ENCODE results near the gene MYBBP1A.
A peak's percentile ranks its signal among the peaks of the same experiment; 100 is the strongest.

The MYBBP1A gene

DNA sequence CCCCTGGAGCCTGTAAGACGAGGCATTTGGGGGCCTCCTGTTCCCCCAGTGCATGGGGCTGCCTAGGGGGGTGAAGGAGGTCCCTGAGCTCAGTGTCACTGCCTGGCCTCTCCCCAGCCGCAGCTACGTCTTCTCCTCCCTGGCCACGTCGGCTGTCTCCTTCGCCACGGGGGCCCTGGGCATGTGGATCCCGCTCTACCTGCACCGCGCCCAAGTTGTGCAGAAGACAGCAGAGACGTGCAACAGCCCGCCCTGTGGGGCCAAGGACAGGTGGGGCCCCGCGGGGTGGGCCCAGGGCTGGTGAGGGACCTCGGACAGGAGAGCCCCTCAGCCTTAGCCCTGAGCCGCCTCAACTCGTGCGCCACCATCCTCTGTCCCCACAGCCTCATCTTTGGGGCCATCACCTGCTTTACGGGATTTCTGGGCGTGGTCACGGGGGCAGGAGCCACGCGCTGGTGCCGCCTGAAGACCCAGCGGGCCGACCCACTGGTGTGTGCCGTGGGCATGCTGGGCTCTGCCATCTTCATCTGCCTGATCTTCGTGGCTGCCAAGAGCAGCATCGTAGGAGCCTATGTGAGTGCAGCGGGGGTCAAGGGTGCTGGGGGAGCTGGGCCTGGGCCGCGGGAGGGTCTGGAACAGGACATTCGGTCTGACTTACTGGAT lies 22.2 kb downstream of the MYBBP1A start:
- no peak overlapping the region for H3K4me3 ChIP-seq (replicated peaks in 1 of 2; ENCODE audit: low read depth in 2 of 2, low read length in 2 of 2)
- no peak for DNase-seq (ENCODE audit: low read depth in 2 of 2)
- TF ChIP-seq, protein P1, sequence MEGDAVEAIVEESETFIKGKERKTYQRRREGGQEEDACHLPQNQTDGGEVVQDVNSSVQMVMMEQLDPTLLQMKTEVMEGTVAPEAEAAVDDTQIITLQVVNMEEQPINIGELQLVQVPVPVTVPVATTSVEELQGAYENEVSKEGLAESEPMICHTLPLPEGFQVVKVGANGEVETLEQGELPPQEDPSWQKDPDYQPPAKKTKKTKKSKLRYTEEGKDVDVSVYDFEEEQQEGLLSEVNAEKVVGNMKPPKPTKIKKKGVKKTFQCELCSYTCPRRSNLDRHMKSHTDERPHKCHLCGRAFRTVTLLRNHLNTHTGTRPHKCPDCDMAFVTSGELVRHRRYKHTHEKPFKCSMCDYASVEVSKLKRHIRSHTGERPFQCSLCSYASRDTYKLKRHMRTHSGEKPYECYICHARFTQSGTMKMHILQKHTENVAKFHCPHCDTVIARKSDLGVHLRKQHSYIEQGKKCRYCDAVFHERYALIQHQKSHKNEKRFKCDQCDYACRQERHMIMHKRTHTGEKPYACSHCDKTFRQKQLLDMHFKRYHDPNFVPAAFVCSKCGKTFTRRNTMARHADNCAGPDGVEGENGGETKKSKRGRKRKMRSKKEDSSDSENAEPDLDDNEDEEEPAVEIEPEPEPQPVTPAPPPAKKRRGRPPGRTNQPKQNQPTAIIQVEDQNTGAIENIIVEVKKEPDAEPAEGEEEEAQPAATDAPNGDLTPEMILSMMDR (IDR thresholded peaks at IDR 0.05; ENCODE audit: low read depth, low read length), result no peak

DNA sequence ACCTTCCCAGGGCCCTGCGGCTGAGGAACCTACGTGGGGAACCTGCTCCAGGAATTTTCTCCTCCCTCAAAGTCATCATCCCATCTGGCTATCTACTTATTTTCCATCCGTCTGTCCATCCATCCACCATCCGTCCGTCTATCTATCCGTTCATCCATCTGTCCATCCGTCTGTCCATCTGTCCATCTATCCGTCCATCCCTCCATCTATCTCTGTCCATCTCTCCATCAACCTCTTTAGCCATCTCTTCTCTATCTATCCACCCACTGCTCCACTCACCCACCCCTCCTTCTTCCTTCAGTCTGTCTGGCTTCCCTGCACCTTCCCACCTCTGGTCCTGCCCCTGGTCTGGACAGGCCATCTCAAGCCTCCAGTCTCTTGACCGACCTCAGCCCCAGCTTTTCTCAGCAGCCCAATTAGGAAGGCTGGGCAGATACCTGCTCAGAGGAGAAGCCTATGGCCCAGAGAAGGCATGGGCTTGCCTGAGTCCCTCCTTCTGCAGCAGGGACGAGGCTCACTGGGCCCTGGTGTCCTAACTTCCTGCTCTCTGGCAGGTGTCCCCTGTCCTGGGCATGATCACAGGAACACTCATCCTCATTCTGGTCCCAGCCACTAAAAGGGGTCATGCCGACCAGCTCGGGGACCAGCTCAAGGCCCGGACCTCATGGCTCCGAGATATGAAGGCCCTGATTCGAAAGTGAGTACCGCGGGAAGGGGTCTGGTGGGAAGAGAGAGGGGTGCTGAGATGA lies 23.0 kb downstream of the MYBBP1A start:
- DNase-seq (ENCODE audit: low read depth in 2 of 2), result no peak
- no peak overlapping the region for H3K4me3 ChIP-seq (replicated peaks in 1 of 2; ENCODE audit: low read depth in 2 of 2, low read length in 2 of 2)
- TF ChIP-seq, protein P1 (IDR thresholded peaks at IDR 0.05; ENCODE audit: low read depth, low read length), result no peak

DNA sequence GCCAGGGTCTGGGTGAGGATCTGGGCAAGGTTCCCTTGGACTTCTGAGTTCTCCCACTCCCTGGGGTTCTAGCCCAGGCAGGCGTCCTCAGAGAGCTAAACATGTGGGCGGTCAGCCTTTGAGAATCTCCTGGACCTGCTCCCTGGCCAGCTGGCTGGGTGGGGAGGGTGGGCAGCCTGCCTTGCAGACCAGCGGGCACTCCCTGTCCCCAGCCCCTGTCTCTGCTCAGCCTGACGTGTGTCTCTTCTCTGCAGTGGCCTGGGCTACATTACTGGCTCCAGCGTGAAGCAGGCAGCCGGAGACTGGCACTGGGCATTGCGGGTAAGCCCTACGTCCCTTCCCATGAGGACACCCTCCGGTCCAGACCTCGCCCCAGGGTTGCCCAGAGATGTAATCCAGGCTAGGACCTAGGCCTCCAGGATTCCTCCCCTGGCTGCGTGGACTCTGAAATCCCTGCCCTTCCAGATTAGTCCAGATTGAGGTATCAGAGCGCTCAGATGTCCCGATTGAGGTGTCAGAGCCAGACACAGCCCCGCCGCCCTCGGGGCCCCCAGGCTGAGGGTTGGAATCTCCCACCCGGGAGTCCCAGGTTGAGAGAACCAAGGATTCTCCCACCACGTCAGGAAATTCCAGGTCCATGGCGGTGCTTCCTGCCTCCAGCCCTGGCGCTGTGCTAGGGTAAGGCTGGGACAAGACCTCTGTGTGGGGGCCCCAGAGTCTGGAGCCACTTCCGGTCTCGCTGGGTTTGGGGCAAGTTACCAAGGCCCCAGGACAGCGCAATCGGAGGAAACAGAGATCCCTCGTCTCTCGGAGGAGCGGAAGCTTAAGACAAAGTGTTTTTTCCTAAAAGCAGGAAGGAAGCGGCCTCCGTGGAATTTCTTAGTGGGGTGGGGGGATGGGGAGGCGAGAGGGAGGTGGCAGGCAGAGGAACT lies 24.1 kb downstream of the MYBBP1A start:
- DNase-seq (ENCODE audit: low read depth in 2 of 2), result peak in 1 of 2 donors; percentile 63
- H3K4me3 ChIP-seq (replicated peaks in 1 of 2; ENCODE audit: low read depth in 2 of 2, low read length in 2 of 2), result no peak overlapping the region
- TF ChIP-seq, protein P1 (IDR thresholded peaks at IDR 0.05; ENCODE audit: low read depth, low read length), result no peak

DNA sequence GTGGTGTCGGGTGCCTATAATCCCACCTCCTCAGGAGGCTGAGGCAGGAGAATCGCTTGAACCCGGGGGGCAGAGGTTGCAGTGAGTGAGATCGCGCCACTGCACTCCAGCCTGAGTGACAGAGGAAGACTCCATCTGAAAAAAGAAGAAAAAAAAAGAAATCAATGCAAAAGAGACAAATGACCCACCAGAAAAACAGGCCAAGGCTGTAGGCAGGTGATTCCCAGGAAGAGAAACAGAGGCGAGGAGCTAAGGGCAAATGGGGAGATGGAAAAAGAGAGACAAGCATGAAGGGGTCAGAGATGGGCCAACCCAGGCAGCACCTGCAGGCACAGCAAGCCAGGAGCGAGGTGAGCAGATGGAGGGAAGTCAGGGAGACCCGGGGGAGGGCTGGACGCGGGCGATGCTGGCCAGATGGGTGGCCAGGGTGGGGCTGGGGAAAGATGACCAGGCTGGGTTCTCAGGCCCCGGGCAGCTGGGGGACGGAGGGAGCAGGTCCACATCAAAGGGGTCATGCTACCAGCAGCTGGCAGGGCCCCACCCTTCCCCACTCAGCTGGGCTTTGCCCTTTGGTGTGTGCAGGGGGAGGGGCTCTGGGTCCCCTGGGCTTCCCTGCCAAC lies 25.5 kb downstream of the MYBBP1A start:
- TF ChIP-seq, protein P1 (IDR thresholded peaks at IDR 0.05; ENCODE audit: low read depth, low read length), result no peak
- no peak overlapping the region for H3K4me3 ChIP-seq (replicated peaks in 1 of 2; ENCODE audit: low read depth in 2 of 2, low read length in 2 of 2)
- DNase-seq (ENCODE audit: low read depth in 2 of 2), result no peak

DNA sequence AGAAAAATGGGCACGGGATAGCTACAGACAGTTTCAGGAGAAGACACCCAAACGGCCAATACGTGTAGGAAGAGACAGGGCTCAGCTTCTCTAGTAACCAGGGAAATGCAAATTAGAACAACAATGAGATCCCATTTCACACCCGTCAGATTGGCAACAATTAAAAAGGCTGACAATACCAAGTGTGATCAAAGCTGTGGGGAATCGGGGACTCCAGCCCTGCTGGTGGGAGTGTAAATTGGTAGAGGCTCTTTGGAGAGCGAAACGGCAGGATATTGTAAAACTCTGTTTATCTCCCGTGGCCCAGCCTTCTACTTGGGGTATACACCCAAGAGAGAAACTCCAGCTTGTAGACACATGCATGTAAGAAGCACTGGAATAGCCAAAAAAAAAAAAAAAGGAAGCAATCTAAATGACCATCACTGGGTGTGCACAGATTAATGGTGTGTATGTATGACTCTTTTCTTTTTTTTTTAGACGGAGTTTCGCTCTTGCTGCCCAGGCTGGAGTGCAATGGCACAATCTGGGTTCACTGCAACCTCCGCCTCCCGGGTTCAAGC lies 27.5 kb downstream of the MYBBP1A start:
- no peak for DNase-seq (ENCODE audit: low read depth in 2 of 2)
- TF ChIP-seq, protein P1 (IDR thresholded peaks at IDR 0.05; ENCODE audit: low read depth, low read length), result no peak
- no peak overlapping the region for H3K4me3 ChIP-seq (replicated peaks in 1 of 2; ENCODE audit: low read depth in 2 of 2, low read length in 2 of 2)

DNA sequence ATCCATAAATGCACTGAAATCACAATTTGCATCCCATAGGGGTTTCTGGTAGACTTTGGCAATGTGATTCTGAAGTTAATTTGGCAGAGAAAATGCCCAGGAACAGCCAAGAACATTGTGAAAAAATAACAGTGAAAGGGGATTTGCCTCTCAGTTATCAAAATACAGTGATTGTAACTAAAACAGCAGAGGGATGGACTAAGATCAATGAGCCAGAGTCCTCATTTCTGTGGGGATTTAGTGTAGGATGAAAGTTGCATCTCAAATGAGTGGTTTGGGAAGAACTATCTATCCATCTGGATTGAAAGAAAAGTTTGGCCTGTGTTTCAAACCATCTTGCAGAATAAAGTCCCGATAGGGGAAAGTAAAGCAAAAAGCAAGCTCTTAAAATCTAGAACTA lies 28.1 kb downstream of the MYBBP1A start:
- TF ChIP-seq, protein P1 (IDR thresholded peaks at IDR 0.05; ENCODE audit: low read depth, low read length), result no peak
- H3K4me3 ChIP-seq (replicated peaks in 1 of 2; ENCODE audit: low read depth in 2 of 2, low read length in 2 of 2), result no peak overlapping the region
- DNase-seq (ENCODE audit: low read depth in 2 of 2), result peak in 1 of 2 donors; percentile 31

Data from cardiac fibroblast (primary cell).